ENCODE measurements around the gene HERC2.
"Not testable (repeated sequence)": the region's sequence is repeated elsewhere in the genome, so short reads cannot be mapped to it uniquely, and the experiment has no call there.

GRCh38 chr15:28310454-28310853, 11.5 kb downstream of the HERC2 start:
- TF ChIP-seq CTCF (conservative IDR thresholded peaks at IDR 0.05; ENCODE audit: low read depth, low read length); POLR2A (IDR thresholded peaks at IDR 0.05; ENCODE audit: low read depth, low read length); ELK1 (IDR thresholded peaks at IDR 0.05; ENCODE audit: borderline replicate concordance, low read depth, low read length); MXI1 (IDR thresholded peaks at IDR 0.05; ENCODE audit: borderline replicate concordance, low read depth, low read length); FOS (IDR thresholded peaks at IDR 0.05; ENCODE audit: low read depth, low read length); RAD21 (IDR thresholded peaks at IDR 0.05; ENCODE audit: low read length); BHLHE40 (IDR thresholded peaks at IDR 0.05; ENCODE audit: low read depth, low read length); CEBPB (IDR thresholded peaks at IDR 0.05; ENCODE audit: low read depth, low read length): not testable (repeated sequence)
